Measurements from ENCODE around the gene PGA3. TPM values are rescaled to one million over a fixed set of nuclear protein-coding genes. Genes with fewer than 3 reads are reported as not detected.
A peak's percentile ranks its signal among the peaks of the same experiment; 100 is the strongest.
"Not testable (repeated sequence)": the region's sequence is repeated elsewhere in the genome, so short reads cannot be mapped to it uniquely, and the experiment has no call there.

PGA3 gene
- polyA plus RNA-seq, 3 donors: 1.4 to 4.1 (median 1.9) TPM

DNA sequence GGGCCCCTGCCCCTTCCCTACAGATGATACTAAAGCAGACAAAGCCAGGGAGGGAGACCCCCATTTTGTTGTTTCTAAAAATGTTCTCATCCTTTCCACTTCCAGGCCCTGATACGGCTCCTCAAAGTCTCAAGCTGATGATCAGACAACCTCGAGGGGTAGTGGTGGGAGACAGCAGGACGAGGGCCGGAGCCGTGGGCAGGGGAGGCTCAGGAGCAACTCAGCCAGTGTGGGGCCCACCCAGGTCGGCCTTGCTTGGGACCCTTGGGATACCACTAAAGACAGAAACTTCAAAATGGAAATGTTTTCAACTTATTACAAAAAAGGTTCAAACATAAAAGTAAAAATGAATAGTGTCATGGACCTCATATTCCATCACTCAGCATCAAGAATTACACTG, 26.9 kb upstream of the PGA3 start:
- H3K9me3 ChIP-seq (replicated peaks in 1 of 2; ENCODE audit: control insufficient read depth in 1 of 2, insufficient read depth in 1 of 2, low read length in 2 of 2): peaks cover 0 to 9% of the 10 kb centered on the region in 2 donors
- peak overlapping the region in 2 of 7 donors; percentile 59 to 60 for H3K27ac Mint-ChIP-seq
- H3K9me3 Mint-ChIP-seq: peaks cover 4 to 12% (median 8%) of the 10 kb centered on the region in 7 donors
- H4K20me1 ChIP-seq (ENCODE audit: insufficient read depth, low read length): no peaks in the 10 kb centered on the region
- peaks cover 7% of the 10 kb centered on the region in 2 donors for H3K36me3 Mint-ChIP-seq
- H3K4me3 Mint-ChIP-seq: no peak overlapping the region
- peaks cover 19% of the 10 kb centered on the region for H3K4me1 Mint-ChIP-seq
- WGBS (ENCODE audit: insufficient coverage): no CpG with 5 or more reads among the region's 6 CpGs
- no peak for DNase-seq
- H3K27me3 ChIP-seq (ENCODE audit: control insufficient read depth in 2 of 2, insufficient read depth in 2 of 2, low read length in 2 of 2): no peaks in the 10 kb centered on the region
- no peak overlapping the region for H3K27ac ChIP-seq (ENCODE audit: low read depth in 1 of 2, low read length in 2 of 2)
- H3K4me1 ChIP-seq (ENCODE audit: control insufficient read depth in 1 of 2, insufficient read depth in 2 of 2, low read length in 2 of 2): peaks cover 18% of the 10 kb centered on the region in 2 donors
- H3K9ac ChIP-seq (ENCODE audit: insufficient read depth, low read length, poor library complexity, severe bottlenecking): no peak overlapping the region
- no peak for TF ChIP-seq CTCF (IDR thresholded peaks at IDR 0.05)
- peaks cover 0 to 4% (median 0%) of the 10 kb centered on the region in 3 donors for H3K27me3 Mint-ChIP-seq (ENCODE audit: low read depth in 3 of 3)
- H3K4me2 ChIP-seq (replicated peaks; ENCODE audit: extremely low read depth, low read length, poor library complexity, severe bottlenecking): no peak overlapping the region
- H2AFZ ChIP-seq (ENCODE audit: insufficient read depth, low read depth, low read length, poor library complexity, severe bottlenecking): no peak overlapping the region
- H3K4me3 ChIP-seq (replicated peaks in 1 of 3; ENCODE audit: low read depth in 2 of 3, low read length in 3 of 3): no peak overlapping the region
- intact Hi-C loops (cut with micrococcal nuclease): no loop called here
- H3K79me2 ChIP-seq (ENCODE audit: insufficient read depth, low read length): no peaks in the 10 kb centered on the region
- no peaks in the 10 kb centered on the region for H3K36me3 ChIP-seq (replicated peaks in 1 of 2; ENCODE audit: control insufficient read depth in 1 of 2, insufficient read depth in 2 of 2, low read length in 2 of 2)

DNA sequence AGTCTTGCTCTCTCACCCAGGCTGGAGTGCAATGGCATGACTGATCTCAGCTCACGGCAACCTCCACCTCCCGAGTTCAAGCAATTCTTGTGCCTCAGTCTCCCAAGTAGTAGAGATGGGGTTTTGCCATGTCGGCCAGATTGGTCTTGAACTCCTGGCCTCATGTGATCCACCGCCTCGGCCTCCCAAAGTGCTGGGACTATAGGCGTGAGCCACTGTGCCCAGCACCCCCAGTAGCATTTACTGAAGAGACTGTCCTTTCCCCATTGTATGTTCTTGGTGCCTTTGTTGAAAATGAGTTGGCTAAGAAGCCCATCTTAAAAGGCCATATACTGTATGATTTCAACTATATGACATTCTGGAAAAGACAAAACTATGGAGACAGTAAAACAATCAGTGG, 23.1 kb upstream of the PGA3 start:
- H3K4me1 ChIP-seq (ENCODE audit: control insufficient read depth in 1 of 2, insufficient read depth in 2 of 2, low read length in 2 of 2); H3K9me3 ChIP-seq (replicated peaks in 1 of 2; ENCODE audit: control insufficient read depth in 1 of 2, insufficient read depth in 1 of 2, low read length in 2 of 2); H3K27ac Mint-ChIP-seq; H3K36me3 ChIP-seq (replicated peaks in 1 of 2; ENCODE audit: control insufficient read depth in 1 of 2, insufficient read depth in 2 of 2, low read length in 2 of 2); H3K4me1 Mint-ChIP-seq; DNase-seq; H3K79me2 ChIP-seq (ENCODE audit: insufficient read depth, low read length); H3K36me3 Mint-ChIP-seq; intact Hi-C loops (cut with micrococcal nuclease); H3K4me2 ChIP-seq (replicated peaks; ENCODE audit: extremely low read depth, low read length, poor library complexity, severe bottlenecking); H3K27ac ChIP-seq (ENCODE audit: low read depth in 1 of 2, low read length in 2 of 2); H3K27me3 Mint-ChIP-seq (ENCODE audit: low read depth in 3 of 3); H3K27me3 ChIP-seq (ENCODE audit: control insufficient read depth in 2 of 2, insufficient read depth in 2 of 2, low read length in 2 of 2); H3K9me3 Mint-ChIP-seq; H2AFZ ChIP-seq (ENCODE audit: insufficient read depth, low read depth, low read length, poor library complexity, severe bottlenecking); H4K20me1 ChIP-seq (ENCODE audit: insufficient read depth, low read length); H3K9ac ChIP-seq (ENCODE audit: insufficient read depth, low read length, poor library complexity, severe bottlenecking); H3K4me3 ChIP-seq (replicated peaks in 1 of 3; ENCODE audit: low read depth in 2 of 3, low read length in 3 of 3): not testable (repeated sequence)
- 100% methylated on average over 5 of the region's 6 CpGs for WGBS (ENCODE audit: insufficient coverage)
- peak overlapping the region in 1 of 2 donors; percentile 17 for H3K4me3 Mint-ChIP-seq

Measured in CD14-positive monocyte (primary cell).